Activated T-helper 1 cell treated with Interleukin-2 at 50 U/mL for 16 hours (primary cell): Measurements from ENCODE around the gene BAIAP2.
"Not testable (repeated sequence)": the region's sequence is repeated elsewhere in the genome, so short reads cannot be mapped to it uniquely, and the experiment has no call there.

ENCODE experiments used
- DNase-seq: peaks from one replicate; pipeline ENCODE4 v3.0.0-alpha.2; 2020; ENCODE audit warnings: low read depth

BAIAP2 gene

GRCh38 chr17:81021531-81022343 lies 13.2 kb upstream of the BAIAP2 start:
- DNase-seq, result no peak

DNA sequence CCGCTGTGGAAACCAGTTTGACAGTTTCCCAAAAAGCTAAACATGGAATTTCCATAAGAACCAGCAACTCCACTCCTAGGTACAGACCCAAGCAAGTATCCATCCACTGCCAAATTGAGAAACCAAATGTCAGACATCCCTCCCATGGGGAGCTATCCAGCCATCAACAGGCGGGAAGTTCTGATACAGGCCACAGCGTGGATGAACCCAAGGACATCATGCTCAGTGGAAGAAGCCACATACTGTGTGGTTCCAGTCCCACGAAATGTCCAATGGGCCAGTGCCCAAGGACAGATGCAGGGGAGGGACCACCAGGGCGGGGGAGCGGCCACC lies 12.6 kb upstream of the BAIAP2 start:
- DNase-seq, result no peak

GRCh38 chr17:81025065-81025740 lies 9.7 kb upstream of the BAIAP2 start:
- no peak for DNase-seq

GRCh38 chr17:81025741-81026129 lies 9.2 kb upstream of the BAIAP2 start:
- no peak for DNase-seq

- no peak for DNase-seq
These were observed 8.5 kb upstream of the BAIAP2 start for GRCh38 chr17:81026266-81027036.

DNA sequence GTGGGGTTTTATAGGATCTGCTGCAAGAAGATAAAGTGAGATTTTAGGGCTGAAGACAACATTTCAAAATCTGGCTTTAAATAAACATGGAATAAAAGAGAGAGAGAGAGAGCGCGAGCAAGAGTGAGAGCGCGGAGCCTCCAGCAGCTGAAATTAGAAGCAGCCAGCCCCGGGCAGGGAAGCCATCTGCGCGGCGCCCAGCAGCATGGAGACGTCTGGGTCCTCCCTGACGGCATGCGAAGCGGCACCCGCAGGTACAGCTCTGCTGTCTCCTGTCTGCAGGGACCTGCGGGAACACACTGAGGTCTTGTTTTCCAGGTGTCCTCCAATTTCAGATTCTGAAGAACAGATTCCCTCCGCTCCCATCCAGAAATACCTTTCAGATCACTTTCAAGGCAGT lies 7.9 kb upstream of the BAIAP2 start:
- no peak for DNase-seq

- DNase-seq, result no peak
These were observed 7.1 kb upstream of the BAIAP2 start for GRCh38 chr17:81027591-81028505.

DNA sequence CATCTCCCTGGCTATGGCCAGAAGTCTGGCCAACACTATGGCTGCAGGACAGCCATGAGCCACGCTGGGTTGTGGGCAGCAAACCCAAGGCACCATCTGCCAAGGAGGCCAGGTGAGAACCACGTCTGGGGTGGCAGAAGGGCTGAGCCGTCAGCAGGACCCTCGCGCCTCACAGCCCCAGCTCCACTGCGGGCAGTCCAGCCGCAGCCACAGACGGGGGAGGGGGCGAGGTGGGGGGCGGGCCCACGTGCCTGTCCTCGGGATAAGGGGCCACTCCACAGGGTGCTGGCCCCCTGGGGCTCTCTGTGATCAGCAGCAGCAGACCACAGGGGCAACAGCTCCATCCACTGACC lies 6.5 kb upstream of the BAIAP2 start:
- no peak for DNase-seq

GRCh38 chr17:81029859-81030258 lies 5.1 kb upstream of the BAIAP2 start:
- DNase-seq, result no peak

GRCh38 chr17:81030312-81030711 lies 4.6 kb upstream of the BAIAP2 start:
- not testable (repeated sequence) for DNase-seq

GRCh38 chr17:81030741-81031565 lies 4.0 kb upstream of the BAIAP2 start:
- DNase-seq, result no peak

DNA sequence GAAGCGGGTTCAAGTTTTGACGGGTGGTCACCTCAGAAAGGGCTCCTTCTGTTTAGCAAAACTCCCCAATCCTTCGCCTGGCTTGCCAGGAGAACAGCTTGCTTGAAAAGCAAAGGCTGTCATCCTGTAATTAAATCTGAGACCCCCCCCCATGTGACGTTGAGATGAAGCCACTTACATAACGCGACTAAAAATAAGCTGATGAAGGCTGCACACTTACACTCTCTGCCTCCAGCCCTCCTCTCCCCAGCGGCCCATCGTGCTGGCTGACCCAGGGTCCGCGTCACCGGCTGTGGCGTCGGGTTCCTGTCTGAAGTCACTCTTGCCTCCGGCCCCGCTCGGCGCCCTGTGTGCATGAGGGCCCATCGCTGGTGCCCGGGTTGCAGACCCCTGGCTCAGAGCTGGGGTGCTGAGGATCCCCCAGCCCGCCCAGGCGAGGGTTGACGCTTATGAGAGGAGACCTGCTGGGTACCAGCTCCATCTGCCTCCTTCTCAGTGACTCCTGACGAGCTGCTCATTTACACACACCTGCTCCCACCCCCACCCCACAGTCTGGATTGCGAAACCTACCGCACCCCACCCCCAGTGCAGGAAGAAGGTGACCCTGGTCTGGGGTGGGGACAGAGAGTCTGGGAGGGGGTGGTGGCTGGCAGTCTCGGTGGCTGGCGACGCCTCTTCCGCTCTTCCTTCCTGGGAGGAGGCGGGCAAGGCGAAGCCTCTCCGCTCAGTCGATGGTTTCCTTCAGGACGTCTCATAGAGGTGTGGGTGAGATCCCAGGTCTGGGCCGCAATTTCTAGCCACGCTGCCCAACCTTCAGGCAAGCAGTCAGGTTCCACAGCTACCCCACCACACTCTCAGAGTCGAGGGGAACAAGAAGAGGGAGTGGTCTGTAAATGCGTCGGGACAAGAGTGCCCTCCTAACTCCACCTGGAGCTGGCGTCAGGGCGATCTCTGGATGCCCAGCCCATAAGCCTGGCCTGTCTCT lies 3.1 kb upstream of the BAIAP2 start:
- no peak for DNase-seq

GRCh38 chr17:81032641-81033480 lies 2.1 kb upstream of the BAIAP2 start:
- no peak for DNase-seq

- no peak for DNase-seq
These were observed 1.3 kb upstream of the BAIAP2 start for GRCh38 chr17:81033535-81034167.

- DNase-seq, result no peak
These were observed 678 bp upstream of the BAIAP2 start for GRCh38 chr17:81034168-81034777.

DNA sequence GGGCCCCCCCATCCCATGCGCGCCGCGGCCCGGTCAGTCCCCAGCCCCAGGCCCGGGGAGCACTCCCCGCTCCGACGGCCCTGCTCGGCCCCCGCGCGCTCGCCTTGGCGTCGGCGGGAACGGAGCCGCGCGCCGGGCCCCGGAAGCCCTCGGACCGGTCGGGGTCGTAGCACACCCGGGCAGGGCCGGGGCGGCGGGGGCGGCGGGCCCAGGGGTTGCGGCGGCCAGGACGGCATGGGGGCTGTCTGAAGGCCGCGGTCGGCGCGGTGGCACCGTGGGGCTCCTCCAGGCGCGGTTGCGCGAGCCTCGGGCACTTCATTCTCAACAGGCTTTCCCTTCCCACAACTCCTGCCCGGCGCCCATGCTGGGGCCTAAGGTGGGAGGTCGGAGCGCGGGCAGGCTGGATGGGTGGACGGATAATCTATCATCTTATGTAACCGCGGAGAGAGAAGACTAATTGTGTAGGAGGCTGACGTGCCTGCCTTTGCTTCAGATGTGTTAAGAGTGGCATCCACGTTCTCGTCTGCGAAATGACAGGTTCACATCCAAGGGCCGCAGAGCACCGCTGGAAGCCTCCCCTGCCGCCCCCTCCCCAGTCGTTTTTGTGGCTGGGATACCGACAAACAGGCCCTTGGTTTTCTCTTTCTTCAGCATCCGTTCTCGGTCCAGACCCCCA lies 708 bp downstream of the BAIAP2 start:
- DNase-seq, result no peak

GRCh38 chr17:81036197-81036941 lies 1.4 kb downstream of the BAIAP2 start:
- no peak for DNase-seq
